NOMO-1 (cell line): Measurements from ENCODE around the gene ABRAXAS1.
A peak's percentile ranks its signal among the peaks of the same experiment; 100 is the strongest.
"Not testable (repeated sequence)": the region's sequence is repeated elsewhere in the genome, so short reads cannot be mapped to it uniquely, and the experiment has no call there.

Experiments
- DNase-seq, 2 experiments: peaks; one replicate each; lab custom pipeline; 2025; ENCODE audit not compliant: unreplicated experiment in 2 of 2; lab: John Stamatoyannopoulos, UW

Gene ABRAXAS1

GRCh38 chr4:83484500-83485461, at the start of gene ABRAXAS1:
Gene ABRAXAS1, minus strand, starts transcription at chr4:83485100. Its CDS starts 28 bp downstream, at chr4:83485072.
- DNase-seq, result peak; percentile 91 to 96

- DNase-seq, result no peak
Observed at GRCh38 chr4:83527671-83528070, 42.8 kb upstream of the ABRAXAS1 start.

DNA sequence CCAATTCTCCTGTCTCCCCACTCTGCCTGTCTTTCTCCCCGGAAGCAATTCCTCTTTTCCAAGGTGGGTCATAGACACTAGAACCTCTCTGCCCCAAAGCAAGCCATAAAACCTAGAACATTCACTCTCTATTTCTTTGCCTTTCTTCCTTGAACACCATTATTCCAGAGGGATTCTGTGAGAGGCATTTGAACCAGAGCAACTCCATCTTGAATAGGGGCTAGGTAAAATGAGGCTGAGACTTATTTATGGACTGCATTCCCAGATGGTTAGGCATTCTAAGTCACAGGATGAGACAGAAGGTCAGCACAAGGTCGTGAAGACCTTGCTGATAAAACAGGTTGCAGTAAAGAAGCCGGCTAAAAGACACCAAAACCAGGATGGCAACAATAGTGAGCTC, 37.3 kb upstream of the ABRAXAS1 start:
- DNase-seq, result no peak

- DNase-seq, result no peak
Observed at GRCh38 chr4:83516042-83516772, 31.3 kb upstream of the ABRAXAS1 start.

DNA sequence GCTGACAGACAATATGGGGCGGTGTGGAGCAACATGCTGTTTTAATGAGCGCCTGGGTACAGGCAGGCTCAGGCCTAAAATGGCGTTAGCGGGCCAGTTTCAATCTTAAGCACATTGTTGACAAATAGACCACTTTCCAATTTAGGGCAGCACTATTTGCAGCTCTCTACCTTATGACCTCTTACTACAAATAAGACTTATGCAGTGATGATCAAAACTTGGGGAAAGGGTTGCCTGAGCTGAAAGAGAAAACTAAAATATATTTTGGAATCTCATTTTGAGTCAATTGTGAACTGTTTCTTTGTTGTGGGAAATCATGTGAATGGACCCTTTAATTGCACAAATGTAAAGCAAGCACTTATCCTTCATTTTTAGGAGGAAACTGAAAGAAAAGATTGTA, 25.5 kb upstream of the ABRAXAS1 start:
- no peak for DNase-seq

GRCh38 chr4:83509156-83509585, 24.3 kb upstream of the ABRAXAS1 start:
- peak; percentile 31 to 49 for DNase-seq

DNA sequence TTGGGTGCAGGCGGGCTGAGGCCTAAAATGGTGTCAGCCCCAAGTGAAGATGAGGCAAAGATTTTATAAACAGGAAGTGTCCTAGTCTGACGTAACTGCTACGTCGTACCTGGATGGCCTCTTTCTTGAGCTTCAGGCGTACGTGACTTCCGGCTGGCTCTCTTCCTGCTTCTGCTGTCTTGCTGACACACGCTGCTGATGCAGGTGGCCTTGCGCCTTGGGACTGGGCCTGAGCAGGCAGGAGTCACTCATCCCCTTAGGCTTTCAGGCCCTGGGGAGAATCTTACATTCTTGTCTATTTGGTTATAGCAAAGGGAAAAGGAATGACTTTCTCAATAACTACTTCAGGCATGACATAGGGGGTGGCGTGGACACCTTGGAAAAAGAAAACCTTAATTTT, 20.1 kb upstream of the ABRAXAS1 start:
- peak in 1 of 2 experiments; percentile 14 for DNase-seq

DNA sequence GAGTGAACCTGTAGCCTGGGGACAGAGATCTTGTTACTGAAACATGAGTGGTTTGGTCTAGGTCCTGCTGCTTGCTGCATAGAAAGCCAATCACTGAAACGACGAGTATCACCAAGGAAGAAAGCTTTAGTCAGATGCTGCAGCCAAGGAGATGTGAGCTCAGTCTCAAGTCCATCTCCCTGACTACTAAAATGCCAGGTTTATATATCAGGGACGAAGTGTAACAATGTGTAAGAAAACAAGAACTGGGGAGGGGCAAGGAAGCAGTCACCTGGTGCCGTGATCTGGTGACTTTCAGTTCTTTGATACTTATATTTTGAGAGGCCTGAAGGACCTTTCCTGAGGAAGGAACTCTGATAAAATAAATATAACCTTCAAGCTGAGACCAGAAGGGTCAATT, 19.6 kb upstream of the ABRAXAS1 start:
- no peak for DNase-seq

DNA sequence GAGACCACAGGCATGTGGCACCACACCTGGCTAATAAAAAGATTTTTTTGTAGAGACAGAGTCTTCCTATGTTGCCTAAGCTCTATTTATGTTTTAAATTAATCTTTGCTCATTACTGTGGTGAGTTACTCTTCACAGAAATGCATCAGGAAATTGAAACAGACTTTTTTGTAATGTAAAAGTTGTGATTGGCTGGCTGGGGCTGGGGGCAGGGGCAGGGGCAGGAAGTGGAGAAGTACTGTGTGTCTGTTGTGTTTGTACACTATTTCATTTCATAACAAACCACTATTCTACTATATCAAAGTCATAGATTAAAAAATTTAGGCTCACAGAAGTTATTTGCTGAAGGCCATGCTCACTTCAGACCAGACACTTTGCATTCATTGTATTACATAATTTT, 19.1 kb upstream of the ABRAXAS1 start:
- no peak for DNase-seq

DNA sequence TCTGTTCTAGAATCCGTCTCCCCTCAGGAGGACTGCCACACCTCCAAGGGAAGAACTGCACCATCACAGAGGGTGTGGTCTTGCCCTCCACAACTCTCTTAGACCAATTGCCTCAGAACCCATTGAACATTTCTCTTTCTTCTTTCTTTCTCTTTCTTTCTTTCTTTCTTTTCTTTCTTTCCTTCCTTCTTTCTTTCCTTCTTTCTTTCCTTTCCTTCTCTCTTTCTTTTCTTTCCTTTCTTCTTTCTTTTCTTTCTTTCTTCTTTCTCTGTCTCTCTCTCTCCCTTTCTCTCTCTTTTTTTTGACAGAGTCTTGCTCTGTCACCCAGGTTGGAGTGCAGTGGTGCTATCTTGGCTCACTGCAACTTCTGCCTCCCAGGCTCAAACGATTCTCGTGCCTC, 16.8 kb upstream of the ABRAXAS1 start:
- DNase-seq, result not testable (repeated sequence)

GRCh38 chr4:83498187-83498586, 13.3 kb upstream of the ABRAXAS1 start:
- DNase-seq, result no peak

- not testable (repeated sequence) for DNase-seq
Observed at GRCh38 chr4:83496085-83496917, 11.4 kb upstream of the ABRAXAS1 start.

- peak in 1 of 2 experiments; percentile 6 for DNase-seq
Observed at GRCh38 chr4:83490876-83491450, 6.1 kb upstream of the ABRAXAS1 start.

- DNase-seq, result no peak
Observed at GRCh38 chr4:83489711-83490326, 4.9 kb upstream of the ABRAXAS1 start.

GRCh38 chr4:83486457-83487129, 1.7 kb upstream of the ABRAXAS1 start:
- no peak for DNase-seq

DNA sequence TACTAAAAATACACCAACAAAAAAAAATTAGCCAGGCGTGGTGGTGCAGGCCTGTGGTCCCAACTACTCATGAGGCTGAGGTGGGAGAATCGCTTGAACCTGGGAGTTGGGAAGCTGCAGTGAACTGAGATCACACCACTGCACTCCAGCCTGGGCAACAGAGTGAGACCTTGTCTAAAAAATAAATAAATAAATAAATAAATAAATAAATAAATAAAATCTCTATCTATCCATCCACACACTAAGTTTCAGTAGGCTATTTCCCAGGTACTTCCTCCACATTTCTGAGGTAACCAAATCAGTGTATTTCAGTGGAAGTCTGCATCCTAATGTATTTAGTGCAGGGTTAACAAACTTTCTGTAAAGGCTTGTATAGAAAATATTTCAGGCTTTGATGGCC, 10.9 kb downstream of the ABRAXAS1 start:
- DNase-seq, result no peak

DNA sequence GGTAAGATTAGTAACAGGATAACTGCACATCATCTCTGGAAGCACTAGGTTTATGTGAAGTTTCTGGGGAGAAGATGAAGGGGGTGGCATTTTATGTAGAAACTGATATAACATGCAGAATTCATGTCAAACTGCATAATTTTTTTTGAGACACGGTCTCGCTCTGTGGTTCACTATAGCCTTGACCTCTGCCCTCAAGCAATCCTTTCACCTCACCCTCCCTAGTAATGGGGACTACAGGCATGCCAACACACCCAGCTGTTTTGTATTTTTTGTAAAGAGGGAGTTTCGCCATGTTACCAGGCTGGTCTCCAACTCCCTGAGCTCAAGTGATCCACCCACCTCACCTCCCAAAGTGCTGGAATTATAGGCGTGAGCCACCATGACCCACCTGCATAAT, 11.5 kb downstream of the ABRAXAS1 start:
- no peak for DNase-seq

- peak in 1 of 2 experiments; percentile 58 for DNase-seq
Observed at GRCh38 chr4:83456184-83456501, 28.8 kb downstream of the ABRAXAS1 start.
